Activated naive CD8-positive, alpha-beta T cell treated with anti-CD3 and anti-CD28 coated beads, Interleukin-2, amount 50 U/mL, for 16 hours (primary cell): ENCODE measurements around the gene HDAC4.
"Not testable (repeated sequence)": the region's sequence is repeated elsewhere in the genome, so short reads cannot be mapped to it uniquely, and the experiment has no call there.

Source experiments
- DNase-seq: peaks from one replicate; pipeline ENCODE4 v3.0.0-alpha.2; 2020; ENCODE audit warnings: low read depth, low spot score

The HDAC4 gene

DNA sequence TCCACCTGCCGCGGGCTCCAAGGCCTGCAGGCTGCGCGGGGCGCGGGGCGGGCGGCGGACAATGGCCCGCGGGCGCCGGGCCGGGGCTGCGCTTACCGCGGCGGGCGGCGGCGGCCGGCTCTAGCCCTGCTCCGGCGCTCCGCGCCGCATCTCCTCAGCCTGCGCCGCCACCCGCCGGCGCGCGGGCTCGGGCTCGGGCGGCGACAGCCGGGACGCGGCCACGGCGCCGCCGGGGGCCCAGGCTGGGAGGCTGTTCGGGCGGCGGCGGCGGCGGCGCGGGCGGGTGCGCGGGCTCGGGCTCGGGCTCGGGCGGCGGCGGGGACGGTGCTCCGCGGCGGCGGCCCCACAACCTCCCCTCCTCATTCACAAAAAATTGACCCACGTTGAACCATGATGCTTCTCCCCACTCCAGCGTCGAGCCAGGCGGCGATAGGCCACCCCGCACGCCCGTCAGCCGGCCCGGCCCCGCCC, at the start of gene HDAC4:
HDAC4 (minus strand) TSS at position 425 of the 471 bp plus-strand sequence. CDS start 48,321 bp downstream, outside the sequence.
- DNase-seq = no peak

DNA sequence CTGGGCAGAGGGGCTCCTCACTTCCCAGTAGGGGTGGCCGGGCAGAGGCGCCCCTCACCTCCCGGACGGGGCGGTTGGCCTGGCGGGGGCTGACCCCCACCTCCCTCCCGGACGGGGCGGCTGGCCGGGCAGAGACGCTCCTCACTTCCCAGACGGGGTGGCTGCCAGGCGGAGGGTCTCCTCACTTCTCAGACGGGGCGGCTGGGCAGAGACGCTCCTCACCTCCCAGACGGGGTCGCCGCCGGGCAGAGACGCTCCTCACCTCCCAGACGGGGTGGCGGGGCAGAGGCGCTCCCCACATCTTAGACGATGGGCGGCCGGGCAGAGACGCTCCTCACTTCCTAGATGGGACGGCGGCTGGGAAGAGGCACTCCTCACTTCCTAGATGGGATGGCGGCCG, 48.6 kb upstream of the HDAC4 start:
- DNase-seq = not testable (repeated sequence)

DNA sequence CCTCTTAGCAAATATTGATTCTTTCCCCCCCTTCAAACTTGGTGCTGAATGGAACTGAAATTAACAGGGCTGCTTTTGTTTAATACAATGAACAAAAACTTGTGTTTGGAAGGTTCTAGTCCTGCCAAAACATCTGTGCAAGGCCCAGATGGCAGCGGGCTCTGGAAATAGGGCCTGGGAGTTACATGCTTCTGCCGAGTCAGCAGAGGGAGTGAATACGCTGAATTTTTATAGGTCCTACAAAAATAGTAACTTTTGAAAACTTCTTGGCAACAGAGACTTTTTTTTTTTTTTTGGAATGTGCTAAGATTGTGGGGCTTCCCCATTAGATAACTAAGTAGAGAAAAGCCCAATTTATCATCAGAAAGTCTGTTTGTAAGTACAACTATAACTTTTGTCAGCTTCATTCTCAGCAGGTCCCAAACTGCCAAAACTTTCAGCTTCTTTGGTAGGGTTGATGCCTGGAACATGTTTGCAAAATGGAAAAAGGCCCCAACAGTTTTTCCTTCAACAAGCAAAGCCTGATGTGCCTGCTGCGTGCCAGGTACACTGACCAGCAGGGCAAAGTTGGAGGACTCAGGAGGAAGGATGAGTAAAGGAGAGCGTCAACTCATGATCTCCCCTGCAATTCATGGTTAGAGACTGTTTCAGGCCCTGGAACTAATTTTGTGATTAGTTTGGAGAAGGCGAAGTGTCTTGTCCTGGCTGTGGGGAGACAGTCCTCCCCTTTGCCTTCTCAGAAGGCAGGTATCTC, 45.1 kb upstream of the HDAC4 start:
- no peak for DNase-seq

DNA sequence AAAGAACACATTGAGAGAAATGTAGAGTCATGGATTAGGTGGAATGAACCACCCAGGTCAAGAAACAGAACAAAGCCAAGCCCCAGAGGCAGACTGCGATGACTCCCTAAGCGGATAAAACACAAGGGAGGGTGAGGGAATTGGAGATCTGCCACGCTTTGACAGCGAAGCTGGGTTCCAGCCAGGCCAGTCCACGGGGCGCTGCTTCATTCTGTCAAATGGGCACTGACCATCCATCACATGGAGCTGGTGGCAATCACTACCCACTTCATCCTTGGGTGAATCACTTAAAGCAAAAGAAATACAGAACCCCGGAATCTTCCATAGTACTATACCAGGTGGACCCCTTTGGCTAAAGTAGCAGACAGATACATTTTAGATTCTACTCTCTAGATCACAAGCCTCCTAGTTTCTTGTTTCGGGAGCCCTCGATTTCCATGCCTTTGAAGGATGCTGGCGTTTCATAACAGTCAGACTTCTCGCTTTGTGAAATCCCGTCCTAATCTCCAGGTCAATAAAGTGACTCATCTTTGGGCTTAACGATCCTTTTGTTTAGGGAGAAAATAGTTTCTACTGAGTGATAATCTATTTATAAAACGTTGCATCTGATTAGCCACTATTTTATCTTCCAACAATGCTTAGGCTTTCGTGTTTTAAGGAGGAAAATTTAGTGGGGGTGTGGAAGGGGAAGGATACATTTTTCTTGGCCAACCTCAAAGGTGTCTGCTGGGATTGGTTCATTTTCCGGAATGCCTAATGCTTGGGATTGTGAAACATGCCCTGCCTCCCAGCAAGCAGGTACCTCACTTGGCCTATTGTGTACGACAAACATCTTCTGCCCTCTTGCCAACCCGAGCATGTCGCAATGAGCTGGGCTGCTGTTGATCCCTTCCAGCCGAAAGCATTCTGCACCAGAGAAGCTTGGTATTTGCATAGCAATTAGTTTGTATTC, 44.1 kb upstream of the HDAC4 start:
- DNase-seq = no peak

- no peak for DNase-seq
Observed at GRCh38 chr2:239443666-239444567, 43.1 kb upstream of the HDAC4 start.

DNA sequence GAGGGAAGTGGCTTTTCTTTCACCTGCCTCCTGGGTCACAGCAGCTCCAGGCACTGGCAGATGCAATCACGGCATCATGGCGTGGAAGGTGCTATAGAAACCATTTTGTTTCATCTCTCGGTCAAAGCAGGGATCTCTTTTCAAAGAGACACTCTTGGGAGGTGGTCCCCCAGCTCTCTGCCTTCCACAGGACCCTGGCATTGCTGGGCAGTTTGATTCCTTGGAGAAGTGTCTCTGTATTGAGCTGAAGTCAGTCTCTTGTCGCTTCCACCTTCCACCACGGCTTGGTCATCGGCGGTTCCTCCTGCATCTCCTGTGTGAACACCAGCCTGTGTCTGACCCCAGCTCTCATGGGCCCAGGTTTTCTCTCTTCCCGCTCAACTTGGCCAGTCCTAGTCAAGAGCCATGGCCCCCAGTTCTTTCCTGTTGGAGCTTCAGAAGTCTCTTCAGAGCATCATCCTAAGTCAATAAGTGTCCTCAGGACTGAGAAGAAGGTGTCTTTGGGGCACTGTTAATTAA, 42.3 kb upstream of the HDAC4 start:
- DNase-seq = no peak

- DNase-seq = no peak
Observed at GRCh38 chr2:239442192-239442591, 41.4 kb upstream of the HDAC4 start.

GRCh38 chr2:239441261-239442078, 40.6 kb upstream of the HDAC4 start:
- DNase-seq = no peak

GRCh38 chr2:239440511-239440959, 39.7 kb upstream of the HDAC4 start:
- DNase-seq = no peak

GRCh38 chr2:239439754-239440315, 39.0 kb upstream of the HDAC4 start:
- DNase-seq = no peak

DNA sequence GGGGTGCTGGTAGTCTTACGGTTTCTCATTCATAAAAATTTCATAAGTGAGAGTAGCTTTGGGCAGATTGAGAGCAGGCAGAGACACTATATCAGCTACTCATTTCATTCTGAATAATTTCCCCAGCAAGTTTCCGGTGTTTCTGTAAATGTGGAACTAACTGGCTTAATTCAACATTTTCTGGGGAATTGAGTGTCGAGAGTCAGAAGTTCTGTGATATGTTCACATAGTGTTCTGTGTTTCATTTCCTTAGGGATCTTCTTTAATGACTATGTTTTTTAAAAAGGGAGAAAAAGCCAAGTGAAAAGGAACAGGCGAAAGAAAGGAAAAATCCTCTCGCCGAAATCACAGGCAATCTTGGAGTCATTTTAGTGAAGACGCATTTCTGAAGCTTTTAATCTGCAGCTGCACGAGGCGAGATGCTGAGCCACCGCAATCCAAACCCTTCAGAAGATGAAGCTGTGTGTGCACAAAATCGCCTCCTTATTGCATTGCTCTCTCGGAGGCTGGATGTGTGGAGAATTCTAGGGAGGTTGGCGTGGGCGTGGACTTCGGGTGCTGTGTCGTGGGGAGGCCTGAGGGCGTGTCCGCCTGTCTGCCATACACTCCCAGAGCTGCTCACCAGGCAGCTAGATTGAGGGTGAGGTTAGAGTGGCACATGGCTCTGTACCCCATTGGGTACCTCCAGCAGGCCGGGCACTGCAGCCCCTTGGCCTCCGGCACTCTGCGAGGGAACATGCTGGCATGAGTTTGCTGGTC, 38.4 kb upstream of the HDAC4 start:
- no peak for DNase-seq

GRCh38 chr2:239438368-239438767, 37.5 kb upstream of the HDAC4 start:
- DNase-seq = no peak

DNA sequence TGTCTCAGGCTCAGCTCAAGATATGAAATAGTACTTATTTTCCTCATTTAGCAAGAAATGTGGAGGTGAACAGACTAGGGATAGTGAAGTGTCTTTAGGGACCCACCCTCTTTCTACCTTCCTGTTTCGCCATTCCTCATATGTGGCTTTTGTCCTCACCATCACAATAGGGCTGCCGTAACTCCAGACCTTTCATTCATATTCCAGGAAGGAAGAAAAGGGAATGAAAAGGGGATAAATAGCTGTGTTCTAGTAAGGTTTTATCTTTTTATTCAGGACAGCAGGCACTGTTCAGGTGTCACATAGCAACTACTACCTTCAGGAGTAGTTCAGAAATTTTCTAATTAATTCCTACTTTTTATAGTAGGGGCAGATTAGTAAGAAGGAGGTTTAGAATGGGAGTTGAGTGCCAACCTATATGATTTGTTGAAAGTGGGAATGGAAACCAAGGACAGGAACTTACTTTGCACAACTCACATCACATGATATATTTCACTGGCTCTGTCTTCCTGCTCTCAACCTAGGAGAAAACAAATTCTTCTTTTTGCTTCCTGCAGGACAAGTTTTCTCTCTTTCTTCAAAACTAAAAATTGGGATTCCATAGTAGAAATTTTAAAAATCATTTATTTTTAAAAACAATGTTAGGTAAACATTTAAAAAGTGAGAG, 36.0 kb upstream of the HDAC4 start:
- no peak for DNase-seq

GRCh38 chr2:239436076-239436475, 35.3 kb upstream of the HDAC4 start:
- no peak for DNase-seq

- no peak for DNase-seq
Observed at GRCh38 chr2:239433777-239434403, 33.1 kb upstream of the HDAC4 start.

DNA sequence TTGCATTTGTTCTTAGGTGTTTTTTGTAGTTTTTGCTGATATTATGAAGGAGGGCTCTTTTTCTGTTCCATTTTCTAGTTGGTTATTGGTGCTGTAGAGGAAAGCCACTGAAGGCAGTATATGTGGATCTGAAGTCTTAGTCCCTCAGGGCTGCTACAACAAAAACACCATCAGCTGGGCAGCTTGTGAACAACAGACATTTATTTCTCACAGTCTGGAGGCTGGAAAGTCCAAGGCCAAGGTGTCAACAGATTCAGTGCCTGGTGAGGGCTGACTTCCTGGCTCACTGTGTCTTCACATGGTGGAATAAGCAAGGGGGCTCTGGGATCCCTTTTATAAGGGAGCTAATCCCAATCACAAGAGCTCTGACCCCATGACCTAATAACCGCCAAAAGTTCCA, 31.4 kb upstream of the HDAC4 start:
- DNase-seq = no peak

DNA sequence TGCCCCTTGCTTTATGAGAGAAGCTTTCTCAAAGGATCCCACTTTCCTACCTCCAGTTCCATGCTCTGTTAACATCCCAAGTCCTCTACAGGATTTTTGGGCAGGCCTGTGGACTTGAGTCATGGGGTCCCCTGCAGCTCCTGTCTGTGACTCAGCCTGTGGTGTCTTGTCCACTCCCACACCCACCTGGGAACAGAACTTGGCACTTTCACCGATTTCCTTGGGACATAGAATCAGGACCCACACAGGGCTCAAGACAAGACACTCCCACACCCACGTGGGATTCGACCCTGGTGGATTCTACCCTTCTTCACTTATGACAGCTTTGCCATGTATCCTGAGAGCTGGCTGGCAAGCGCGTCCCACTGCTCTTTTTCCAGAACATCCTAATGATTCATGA, 30.7 kb upstream of the HDAC4 start:
- DNase-seq = no peak
